IPS-15b (cell line): ENCODE results near the gene PLEKHM3.
A peak's percentile ranks its signal among the peaks of the same experiment; 100 is the strongest.

ENCODE experiments used
- H3K27me3 ChIP-seq: one replicate; pipeline ENCODE4 v1.6.1; 2013; ENCODE audit warnings: low read length; ENCODE audit not compliant: control insufficient read depth, insufficient read depth
- H3K36me3 ChIP-seq: one replicate; pipeline ENCODE4 v1.6.1; 2013; ENCODE audit warnings: low read length; ENCODE audit not compliant: control insufficient read depth, insufficient read depth
- H3K4me1 ChIP-seq: one replicate; pipeline ENCODE4 v1.6.1; 2013; ENCODE audit warnings: mild to moderate bottlenecking, low read length; ENCODE audit not compliant: control insufficient read depth, insufficient read depth
- H3K4me3 ChIP-seq: one replicate; pipeline ENCODE4 v1.5.1; 2013; ENCODE audit warnings: low read depth, low read length
- H3K9ac ChIP-seq: one replicate; pipeline ENCODE4 v1.6.1; 2013; ENCODE audit warnings: low read depth, mild to moderate bottlenecking, low read length
- H3K9me3 ChIP-seq: one replicate; pipeline ENCODE4 v1.6.1; 2013; ENCODE audit warnings: mild to moderate bottlenecking, low read length; ENCODE audit not compliant: control insufficient read depth, insufficient read depth

The PLEKHM3 gene

GRCh38 chr2:208025037-208025813 lies at the start of gene PLEKHM3:
Gene PLEKHM3, minus strand, starts transcription at chr2:208025527. Its CDS starts 23,888 bp downstream, at chr2:208001639.
- H3K9ac ChIP-seq, result peak within 1 kb of the TSS; percentile 82
- no peaks in the 10 kb centered on the region for H3K4me1 ChIP-seq
- no peaks in the 10 kb centered on the region for H3K36me3 ChIP-seq
- no peaks in the 10 kb centered on the region for H3K9me3 ChIP-seq
- H3K4me3 ChIP-seq, result peak within 1 kb of the TSS; percentile 93
- no peaks in the 10 kb centered on the region for H3K27me3 ChIP-seq

DNA sequence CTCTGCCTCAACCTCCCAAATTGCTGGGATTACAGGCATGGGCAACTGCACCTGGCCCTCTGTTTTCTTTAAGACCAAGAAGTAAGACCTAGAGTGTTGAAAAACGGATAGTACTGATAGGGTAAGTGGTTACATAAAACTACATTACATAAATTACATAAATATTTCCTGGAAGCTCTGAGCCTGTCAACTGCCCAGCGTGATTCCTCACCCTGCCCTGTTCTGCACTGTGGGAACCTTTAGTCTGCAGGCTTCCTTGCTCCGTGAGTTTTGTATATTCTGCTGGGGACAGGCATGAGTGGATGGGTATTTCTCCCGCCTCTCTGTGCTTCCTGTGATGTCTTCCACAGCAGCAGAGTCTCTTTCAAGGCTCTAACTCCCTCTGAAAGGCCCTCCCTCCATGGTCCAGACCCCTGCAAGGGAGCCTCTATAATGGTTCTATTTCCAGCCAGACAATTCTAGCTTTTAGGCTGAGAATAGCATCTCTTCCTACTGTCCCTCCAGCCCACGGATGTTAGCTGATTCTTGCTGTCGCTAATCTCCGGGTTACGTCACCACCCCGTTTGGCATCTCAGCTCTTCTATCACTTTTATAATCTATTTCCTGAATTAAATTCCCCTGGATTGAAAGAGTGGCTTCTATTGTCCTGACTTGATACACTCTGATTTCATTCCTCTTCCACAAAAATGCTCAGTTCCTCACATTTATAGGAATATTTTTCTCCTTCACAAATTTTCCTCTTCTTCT lies 49.5 kb upstream of the PLEKHM3 start:
- H3K4me1 ChIP-seq, result peaks cover 4% of the 10 kb centered on the region
- no peaks in the 10 kb centered on the region for H3K36me3 ChIP-seq
- no peak overlapping the region for H3K9ac ChIP-seq
- H3K9me3 ChIP-seq, result no peaks in the 10 kb centered on the region
- H3K27me3 ChIP-seq, result no peaks in the 10 kb centered on the region
- H3K4me3 ChIP-seq, result no peak overlapping the region

DNA sequence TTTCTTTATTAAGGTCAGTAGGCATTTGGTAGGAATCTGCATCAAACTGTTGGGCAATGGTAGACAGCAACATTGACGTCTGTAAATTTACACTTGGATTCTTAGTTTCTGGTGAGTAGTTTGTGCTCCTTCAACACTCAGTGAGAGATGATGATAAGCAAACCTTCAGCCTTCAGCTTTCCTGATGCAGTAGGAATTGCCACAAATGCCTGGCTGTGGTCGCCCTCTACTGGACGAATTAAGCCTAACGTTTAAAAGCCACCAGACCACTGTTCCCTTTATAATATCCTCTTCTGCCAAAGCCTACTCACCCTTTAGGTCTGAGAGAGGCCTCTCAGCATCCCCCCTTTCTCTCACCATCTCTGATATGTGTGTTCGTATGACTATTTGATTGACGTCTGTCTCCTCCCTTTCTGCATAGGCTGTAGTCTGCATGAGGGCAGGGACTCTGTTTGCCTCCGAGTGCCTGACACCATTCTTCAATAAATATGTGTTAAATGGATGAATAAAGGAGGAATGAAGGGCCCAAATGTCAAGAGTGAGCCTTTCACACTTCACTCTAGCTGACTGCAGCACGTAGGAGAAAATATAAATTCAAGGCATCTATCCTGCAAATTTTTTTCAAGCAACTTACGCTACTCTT lies 47.0 kb upstream of the PLEKHM3 start:
- no peak overlapping the region for H3K9ac ChIP-seq
- H3K4me1 ChIP-seq, result no peaks in the 10 kb centered on the region
- H3K9me3 ChIP-seq, result no peaks in the 10 kb centered on the region
- no peaks in the 10 kb centered on the region for H3K27me3 ChIP-seq
- no peak overlapping the region for H3K4me3 ChIP-seq
- H3K36me3 ChIP-seq, result no peaks in the 10 kb centered on the region

- H3K27me3 ChIP-seq, result no peaks in the 10 kb centered on the region
- no peak overlapping the region for H3K9ac ChIP-seq
- H3K4me3 ChIP-seq, result no peak overlapping the region
- no peaks in the 10 kb centered on the region for H3K9me3 ChIP-seq
- no peaks in the 10 kb centered on the region for H3K4me1 ChIP-seq
- H3K36me3 ChIP-seq, result no peaks in the 10 kb centered on the region
Measured at GRCh38 chr2:208069186-208069585, 43.9 kb upstream of the PLEKHM3 start.

- H3K4me3 ChIP-seq, result no peak overlapping the region
- H3K4me1 ChIP-seq, result no peaks in the 10 kb centered on the region
- H3K27me3 ChIP-seq, result no peaks in the 10 kb centered on the region
- H3K36me3 ChIP-seq, result no peaks in the 10 kb centered on the region
- no peak overlapping the region for H3K9ac ChIP-seq
- no peaks in the 10 kb centered on the region for H3K9me3 ChIP-seq
Measured at GRCh38 chr2:208066016-208066415, 40.7 kb upstream of the PLEKHM3 start.

GRCh38 chr2:208065476-208065875 lies 40.1 kb upstream of the PLEKHM3 start:
- Histone ChIP-seq H3K9me3 (no peaks in the 10 kb centered on the region), H3K36me3 (no peaks in the 10 kb centered on the region), H3K9ac (no peak overlapping the region), H3K4me3 (no peak overlapping the region), H3K27me3 (no peaks in the 10 kb centered on the region), H3K4me1 (no peaks in the 10 kb centered on the region)

GRCh38 chr2:208064220-208064961 lies 39.1 kb upstream of the PLEKHM3 start:
- no peaks in the 10 kb centered on the region for H3K9me3 ChIP-seq
- no peak overlapping the region for H3K9ac ChIP-seq
- no peaks in the 10 kb centered on the region for H3K36me3 ChIP-seq
- no peaks in the 10 kb centered on the region for H3K4me1 ChIP-seq
- no peak overlapping the region for H3K4me3 ChIP-seq
- no peaks in the 10 kb centered on the region for H3K27me3 ChIP-seq

- H3K27me3 ChIP-seq, result no peaks in the 10 kb centered on the region
- no peak overlapping the region for H3K4me3 ChIP-seq
- no peaks in the 10 kb centered on the region for H3K9me3 ChIP-seq
- H3K4me1 ChIP-seq, result no peaks in the 10 kb centered on the region
- H3K36me3 ChIP-seq, result no peaks in the 10 kb centered on the region
- H3K9ac ChIP-seq, result no peak overlapping the region
Measured at GRCh38 chr2:208062961-208063360, 37.6 kb upstream of the PLEKHM3 start.

DNA sequence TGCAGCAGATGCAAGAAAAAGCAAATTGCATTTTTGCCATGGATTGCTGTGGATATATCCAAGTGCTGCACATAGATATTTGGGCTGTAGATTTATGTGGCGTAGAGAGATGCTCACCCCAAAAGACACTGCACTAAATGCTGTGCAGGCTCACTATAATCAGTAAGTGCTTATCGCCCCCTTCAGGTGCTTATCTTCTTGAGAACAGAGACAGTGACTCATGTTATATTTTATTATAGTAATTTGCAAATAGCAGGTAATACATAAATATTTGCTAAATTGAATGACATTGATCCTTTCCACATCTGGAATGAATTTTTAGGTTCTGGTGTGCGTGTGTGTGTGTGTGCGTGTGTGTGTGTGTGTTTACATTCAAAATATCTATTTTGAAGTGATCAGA lies 36.8 kb upstream of the PLEKHM3 start:
- Histone ChIP-seq H3K4me1 (no peaks in the 10 kb centered on the region), H3K9ac (no peak overlapping the region), H3K9me3 (no peaks in the 10 kb centered on the region), H3K27me3 (no peaks in the 10 kb centered on the region), H3K4me3 (no peak overlapping the region), H3K36me3 (no peaks in the 10 kb centered on the region)

GRCh38 chr2:208057108-208057507 lies 31.8 kb upstream of the PLEKHM3 start:
- Histone ChIP-seq H3K36me3 (no peaks in the 10 kb centered on the region), H3K27me3 (no peaks in the 10 kb centered on the region), H3K9ac (no peak overlapping the region), H3K4me3 (no peak overlapping the region), H3K4me1 (no peaks in the 10 kb centered on the region), H3K9me3 (no peaks in the 10 kb centered on the region)

- no peaks in the 10 kb centered on the region for H3K36me3 ChIP-seq
- H3K9me3 ChIP-seq, result no peaks in the 10 kb centered on the region
- no peak overlapping the region for H3K4me3 ChIP-seq
- H3K9ac ChIP-seq, result no peak overlapping the region
- H3K27me3 ChIP-seq, result no peaks in the 10 kb centered on the region
- H3K4me1 ChIP-seq, result peaks cover 2% of the 10 kb centered on the region
Measured at GRCh38 chr2:208049441-208049840, 24.1 kb upstream of the PLEKHM3 start.
